ENCODE measurements around the gene TRMT2A.

GRCh38 chr22:20127869-20128618 lies 11.0 kb upstream of the TRMT2A start:
- TF ChIP-seq CTCF (optimal IDR thresholded peaks at IDR 0.05 in 1 of 3, IDR thresholded peaks at IDR 0.05 in 1 of 3, conservative IDR thresholded peaks at IDR 0.05 in 1 of 3; ENCODE audit: extremely low read depth in 1 of 3, insufficient read depth in 2 of 3, low read length in 3 of 3) (no peak), EZH2 (IDR thresholded peaks at IDR 0.05; ENCODE audit: low read length) (no peak)

Measured in keratinocyte (primary cell).